Keratinocyte (primary cell): ENCODE data around the gene KLHL33. TPM values are rescaled to one million over a fixed set of nuclear protein-coding genes. Genes with fewer than 3 reads are reported as not detected.

ENCODE experiments used
- DNase-seq: peaks from one replicate; pipeline ENCODE4 v3.0.0-alpha.2; 2011; ENCODE audit warnings: low read depth, missing footprints, low spot score
- FAIRE-seq: peaks from 2 replicates; lab custom pipeline; 2011; peaks lifted over from hg19 to GRCh38; lab: Jason Lieb, UNC
- H2AFZ ChIP-seq: 2 replicates; pipeline ENCODE4 v1.6.0; 2012; ENCODE audit warnings: low read length, control low read depth, inconsistent platforms; ENCODE audit not compliant: control insufficient read depth
- H3K27ac ChIP-seq: 2 replicates; pipeline ENCODE4 v1.5.1; 2011; ENCODE audit warnings: low read length; ENCODE audit not compliant: control insufficient read depth, insufficient read depth
- H3K27me3 ChIP-seq: 3 replicates; pipeline ENCODE4 v1.6.0; 2011; ENCODE audit warnings: low read length; ENCODE audit not compliant: control insufficient read depth, insufficient read depth; ENCODE audit errors: extremely low read depth
- H3K36me3 ChIP-seq, 2 experiments: 2 replicates in 1 of 2; 3 replicates in 1 of 2; pipeline ENCODE4 v1.5.1; 2011; ENCODE audit warnings: low read length in 2 of 2, mild to moderate bottlenecking in 1 of 2; ENCODE audit not compliant: control insufficient read depth in 2 of 2, insufficient read depth in 2 of 2; ENCODE audit errors: extremely low read depth in 1 of 2
- H3K4me1 ChIP-seq: 3 replicates; pipeline ENCODE4 v1.5.1; 2011; ENCODE audit warnings: low read length; ENCODE audit not compliant: control insufficient read depth, insufficient read depth; ENCODE audit errors: extremely low read depth
- H3K4me2 ChIP-seq: 3 replicates; pipeline ENCODE4 v1.6.0; 2011; ENCODE audit warnings: low read depth, low read length; ENCODE audit not compliant: control insufficient read depth, insufficient read depth; ENCODE audit errors: extremely low read depth
- H3K4me3 ChIP-seq, 3 experiments: fragments of 200-600 bp in 1 of 3; sonication (generic) in 1 of 3; 2 replicates in 2 of 3; 3 replicates in 1 of 3; pipeline ENCODE4 v1.5.1; 2011 to 2016; ENCODE audit warnings: low read length in 3 of 3, mild to moderate bottlenecking in 3 of 3, control low read depth in 2 of 3, inconsistent platforms in 1 of 3, low read depth in 1 of 3, mixed read lengths in 1 of 3, mixed run types in 1 of 3, moderate library complexity in 1 of 3; ENCODE audit not compliant: control insufficient read depth in 2 of 3, insufficient read depth in 2 of 3; ENCODE audit errors: extremely low read depth in 1 of 3
- H3K79me2 ChIP-seq: 2 replicates; pipeline ENCODE4 v1.6.0; 2012; ENCODE audit warnings: low read length; ENCODE audit not compliant: control insufficient read depth, insufficient read depth
- H3K9ac ChIP-seq: 3 replicates; pipeline ENCODE4 v1.6.0; 2011; ENCODE audit warnings: low read length; ENCODE audit not compliant: control insufficient read depth, insufficient read depth; ENCODE audit errors: extremely low read depth
- H3K9me1 ChIP-seq: 3 replicates; pipeline ENCODE4 v1.6.0; 2011; ENCODE audit warnings: low read length; ENCODE audit not compliant: control insufficient read depth, insufficient read depth; ENCODE audit errors: extremely low read depth
- H3K9me3 ChIP-seq: 2 replicates; pipeline ENCODE4 v1.5.1; 2012; ENCODE audit warnings: low read depth, low read length; ENCODE audit not compliant: control insufficient read depth
- H4K20me1 ChIP-seq: 3 replicates; pipeline ENCODE4 v1.6.0; 2011; ENCODE audit warnings: low read length; ENCODE audit not compliant: control insufficient read depth, insufficient read depth; ENCODE audit errors: extremely low read depth
- EZH2 ChIP-seq: IDR thresholded peaks from one replicate; pipeline ENCODE4 v1.6.1; 2012; ENCODE audit warnings: inconsistent platforms, mild to moderate bottlenecking, low read length, moderate library complexity
- dilution Hi-C: fragments of 300-500 bp; cut with MboI; formaldehyde crosslinking; loops from one replicate; pipeline ENCODE4 v1.7.0; 2020; ENCODE audit warnings: low sequenced_read_pairs; ENCODE audit not compliant: extremely low pct_ligation_motif_present
- polyA plus RNA-seq, 5 experiments: library from polyadenylated mRNA; depleted of rRNA in 3 of 5; stranded (reverse) in 3 of 5; stranded (forward) in 1 of 5; unstranded in 1 of 5; fragments of >200 nt; gene quantifications; 1 replicate in 1 of 5; 2 replicates in 3 of 5; 3 replicates in 1 of 5; pipeline versions ENCODE4 v1.2.1 to v1.2.3, GENCODE V29; 2011 to 2012; ENCODE audit warnings: missing spikeins in 2 of 5, low read depth in 1 of 5, low replicate concordance in 1 of 5
- TF ChIP-seq, protein P1 (sequence below), 3 experiments: IDR thresholded peaks in 1 of 3; conservative IDR thresholded peaks in 1 of 3; optimal IDR thresholded peaks in 1 of 3; 2 replicates in 2 of 3; 3 replicates in 1 of 3; pipeline versions ENCODE3 to v1.5.1; 2011; ENCODE audit warnings: low read length in 3 of 3, mild to moderate bottlenecking in 3 of 3, moderate library complexity in 2 of 3, control low read depth in 1 of 3, inconsistent platforms in 1 of 3; ENCODE audit not compliant: insufficient read depth in 2 of 3; ENCODE audit errors: extremely low read depth in 1 of 3

KLHL33 gene
- polyA plus RNA-seq, 1 donor (not counting 4 experiments of a cell fraction or from before 2014, with no cell fraction given) = not detected

DNA sequence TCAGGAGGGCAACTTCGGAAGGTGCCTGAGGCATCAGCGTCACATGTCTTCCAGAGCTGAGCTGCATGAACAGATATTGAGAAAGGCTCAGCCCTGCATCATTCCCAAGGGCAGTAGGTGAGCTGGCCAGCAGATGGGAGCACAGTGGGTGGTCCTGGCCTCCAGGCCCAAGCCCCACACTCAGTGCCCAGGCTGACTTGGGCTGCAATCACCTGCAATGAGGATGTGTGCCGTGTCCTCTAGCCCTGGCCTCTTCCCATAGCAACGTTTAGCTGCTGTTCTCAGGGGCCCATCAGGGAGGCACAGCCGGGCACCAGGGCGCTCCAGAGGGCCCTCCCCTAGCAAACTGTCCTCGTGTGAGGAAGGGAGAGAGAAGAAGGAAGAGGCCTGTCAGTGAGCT is 54.6 kb downstream of the KLHL33 start:
- H3K36me3 ChIP-seq = peaks cover 47 to 71% of the 10 kb centered on the region in 2 experiments
- H3K27ac ChIP-seq = no peak overlapping the region
- DNase-seq (no peak), FAIRE-seq (no peak)
- H3K9me1 ChIP-seq = no peaks in the 10 kb centered on the region
- H3K27me3 ChIP-seq = no peaks in the 10 kb centered on the region
- dilution Hi-C loops = no loop called here
- no peak overlapping the region for H3K4me2 ChIP-seq
- no peaks in the 10 kb centered on the region for H4K20me1 ChIP-seq
- no peak overlapping the region for H2AFZ ChIP-seq
- H3K79me2 ChIP-seq = no peaks in the 10 kb centered on the region
- no peaks in the 10 kb centered on the region for H3K4me1 ChIP-seq
- TF ChIP-seq, protein P1, sequence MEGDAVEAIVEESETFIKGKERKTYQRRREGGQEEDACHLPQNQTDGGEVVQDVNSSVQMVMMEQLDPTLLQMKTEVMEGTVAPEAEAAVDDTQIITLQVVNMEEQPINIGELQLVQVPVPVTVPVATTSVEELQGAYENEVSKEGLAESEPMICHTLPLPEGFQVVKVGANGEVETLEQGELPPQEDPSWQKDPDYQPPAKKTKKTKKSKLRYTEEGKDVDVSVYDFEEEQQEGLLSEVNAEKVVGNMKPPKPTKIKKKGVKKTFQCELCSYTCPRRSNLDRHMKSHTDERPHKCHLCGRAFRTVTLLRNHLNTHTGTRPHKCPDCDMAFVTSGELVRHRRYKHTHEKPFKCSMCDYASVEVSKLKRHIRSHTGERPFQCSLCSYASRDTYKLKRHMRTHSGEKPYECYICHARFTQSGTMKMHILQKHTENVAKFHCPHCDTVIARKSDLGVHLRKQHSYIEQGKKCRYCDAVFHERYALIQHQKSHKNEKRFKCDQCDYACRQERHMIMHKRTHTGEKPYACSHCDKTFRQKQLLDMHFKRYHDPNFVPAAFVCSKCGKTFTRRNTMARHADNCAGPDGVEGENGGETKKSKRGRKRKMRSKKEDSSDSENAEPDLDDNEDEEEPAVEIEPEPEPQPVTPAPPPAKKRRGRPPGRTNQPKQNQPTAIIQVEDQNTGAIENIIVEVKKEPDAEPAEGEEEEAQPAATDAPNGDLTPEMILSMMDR (optimal IDR thresholded peaks at IDR 0.05 in 1 of 3, IDR thresholded peaks at IDR 0.05 in 1 of 3, conservative IDR thresholded peaks at IDR 0.05 in 1 of 3; ENCODE audit: extremely low read depth in 1 of 3, insufficient read depth in 2 of 3, low read length in 3 of 3) = no peak
- no peak for TF ChIP-seq EZH2
- no peak overlapping the region for H3K9ac ChIP-seq
- H3K9me3 ChIP-seq = no peaks in the 10 kb centered on the region
- H3K4me3 ChIP-seq = no peak overlapping the region

DNA sequence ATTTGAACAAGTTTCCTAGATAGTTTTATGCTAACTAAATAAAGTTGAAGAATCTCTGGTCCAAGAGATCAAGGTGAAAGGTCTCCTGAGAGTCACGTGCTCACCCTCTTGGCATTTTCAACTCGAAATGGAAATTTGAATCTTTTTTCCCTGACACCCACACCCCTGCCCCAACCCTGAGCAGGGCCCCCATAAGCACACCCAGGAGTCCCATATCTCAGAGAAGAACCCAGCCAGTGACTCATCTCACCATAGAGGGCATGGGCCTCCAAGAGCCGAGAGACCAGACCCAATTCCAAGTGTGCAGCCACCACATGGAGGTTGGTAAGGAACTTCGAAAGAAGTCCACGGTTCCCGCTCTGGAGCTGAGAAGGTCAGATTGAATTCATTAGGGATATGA is 55.3 kb downstream of the KLHL33 start:
- TF ChIP-seq EZH2 = no peak
- TF ChIP-seq, protein P1 (optimal IDR thresholded peaks at IDR 0.05 in 1 of 3, IDR thresholded peaks at IDR 0.05 in 1 of 3, conservative IDR thresholded peaks at IDR 0.05 in 1 of 3; ENCODE audit: extremely low read depth in 1 of 3, insufficient read depth in 2 of 3, low read length in 3 of 3) = no peak
- dilution Hi-C loops = no loop called here

More for the DNA sequence above, 55.3 kb downstream of the KLHL33 start:
- Histone ChIP-seq H3K79me2 (no peaks in the 10 kb centered on the region), H3K4me3 (no peak overlapping the region), H3K36me3 (peaks cover 52 to 70% of the 10 kb centered on the region in 2 experiments), H3K27me3 (no peaks in the 10 kb centered on the region), H3K4me1 (no peaks in the 10 kb centered on the region), H3K9ac (no peak overlapping the region), H3K9me1 (no peaks in the 10 kb centered on the region), H3K27ac (no peak overlapping the region), H3K4me2 (no peak overlapping the region), H2AFZ (no peak overlapping the region), H3K9me3 (no peaks in the 10 kb centered on the region), H4K20me1 (no peaks in the 10 kb centered on the region)
- no peak for FAIRE-seq
- no peak for DNase-seq
